ES-I3 (cell line): Measurements from ENCODE around the gene BTBD17.
A peak's percentile ranks its signal among the peaks of the same experiment; 100 is the strongest.

ENCODE experiments used
- H3K36me3 ChIP-seq: 2 replicates; pipeline ENCODE4 v1.6.1; 2013; ENCODE audit warnings: mild to moderate bottlenecking, low read length, control low read depth, moderate library complexity; ENCODE audit not compliant: insufficient read depth
- H3K4me1 ChIP-seq: 2 replicates; pipeline ENCODE4 v1.6.1; 2013; ENCODE audit warnings: mild to moderate bottlenecking, control low read depth, low read length; ENCODE audit not compliant: insufficient read depth
- H3K9ac ChIP-seq: 2 replicates; pipeline ENCODE4 v1.6.1; 2013; ENCODE audit warnings: low read depth, mild to moderate bottlenecking, low read length, moderate library complexity
- H3K9me3 ChIP-seq: 2 replicates; pipeline ENCODE4 v1.6.1; 2013; ENCODE audit warnings: mild to moderate bottlenecking, low read length, moderate library complexity; ENCODE audit not compliant: control insufficient read depth, insufficient read depth

BTBD17 gene

GRCh38 chr17:74358697-74359096 is 3.0 kb downstream of the BTBD17 start:
- H3K9me3 ChIP-seq, result no peaks in the 10 kb centered on the region
- H3K9ac ChIP-seq, result no peak overlapping the region
- H3K4me1 ChIP-seq, result peaks cover 13% of the 10 kb centered on the region; the same call in 1 of the 2 replicates
- no peaks in the 10 kb centered on the region for H3K36me3 ChIP-seq

DNA sequence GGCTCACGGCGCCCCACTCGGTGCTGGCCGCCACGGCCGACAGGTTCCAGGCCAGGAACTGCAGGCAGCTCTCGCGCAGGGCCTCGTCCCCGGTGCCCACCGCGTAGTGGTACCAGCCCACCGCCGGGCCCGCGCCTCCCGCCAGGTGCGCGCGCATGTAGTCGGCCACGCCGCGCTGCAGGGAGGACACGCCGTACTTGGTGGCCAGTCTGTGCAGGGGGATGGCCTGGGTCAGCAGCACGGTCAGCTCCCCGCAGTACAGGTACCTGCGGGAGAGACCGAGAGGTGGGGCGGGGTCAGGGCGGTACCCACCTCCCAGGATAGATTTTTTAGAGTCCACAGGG is 4.2 kb downstream of the BTBD17 start:
- H3K9ac ChIP-seq, result no peak overlapping the region
- no peaks in the 10 kb centered on the region for H3K9me3 ChIP-seq
- H3K36me3 ChIP-seq, result no peaks in the 10 kb centered on the region
- H3K4me1 ChIP-seq, result peaks cover 10% of the 10 kb centered on the region; the same call in 1 of the 2 replicates

- no peaks in the 10 kb centered on the region for H3K36me3 ChIP-seq
- peaks cover 4% of the 10 kb centered on the region; the same call in 1 of the 2 replicates for H3K4me1 ChIP-seq
- H3K9me3 ChIP-seq, result no peaks in the 10 kb centered on the region
- H3K9ac ChIP-seq, result no peak overlapping the region
These were observed 4.8 kb downstream of the BTBD17 start for GRCh38 chr17:74356646-74357465.

- no peak overlapping the region for H3K9ac ChIP-seq
- no peaks in the 10 kb centered on the region; the same call in 1 of the 2 replicates for H3K4me1 ChIP-seq
- no peaks in the 10 kb centered on the region for H3K36me3 ChIP-seq
- H3K9me3 ChIP-seq, result no peaks in the 10 kb centered on the region
These were observed 6.6 kb downstream of the BTBD17 start for GRCh38 chr17:74355065-74355464.

- Histone ChIP-seq H3K36me3 (no peaks in the 10 kb centered on the region), H3K4me1 (no peaks in the 10 kb centered on the region; the same call in 1 of the 2 replicates), H3K9ac (no peak overlapping the region), H3K9me3 (no peaks in the 10 kb centered on the region)
These were observed 7.1 kb downstream of the BTBD17 start for GRCh38 chr17:74354561-74354960.

GRCh38 chr17:74354123-74354522 is 7.5 kb downstream of the BTBD17 start:
- H3K9me3 ChIP-seq, result no peaks in the 10 kb centered on the region

DNA sequence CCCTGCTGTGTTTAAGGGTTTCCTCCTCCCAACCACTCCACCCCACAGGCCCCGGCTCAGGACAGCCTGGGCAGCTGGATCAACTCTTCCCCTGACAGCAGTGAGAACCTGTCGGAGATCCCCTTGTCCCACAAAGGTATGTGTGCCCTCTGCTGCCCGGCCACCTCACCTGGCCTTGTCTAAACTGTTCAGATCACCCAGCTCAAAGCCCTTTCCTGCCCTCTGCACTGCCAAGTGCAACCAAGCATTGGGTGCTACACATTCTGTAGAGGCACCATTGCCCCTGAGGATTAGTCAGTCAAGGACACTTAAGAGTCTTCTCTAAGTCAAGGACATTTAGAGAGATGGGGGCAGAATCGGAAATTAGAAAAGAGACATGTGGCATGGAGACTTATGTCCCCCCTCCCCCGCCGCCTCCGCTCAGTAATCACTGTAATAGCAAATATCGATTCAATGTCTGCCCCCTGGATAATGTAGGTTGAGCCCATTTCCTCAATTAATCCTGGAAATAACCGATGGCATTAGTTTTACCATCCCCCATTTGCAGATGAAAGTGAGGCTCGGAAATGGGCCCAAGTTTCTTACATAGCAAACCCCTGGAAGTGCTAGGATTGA is 8.1 kb downstream of the BTBD17 start:
- Histone ChIP-seq H3K4me1 (no peaks in the 10 kb centered on the region; the same call in 1 of the 2 replicates), H3K36me3 (no peaks in the 10 kb centered on the region), H3K9ac (no peak overlapping the region)

More at GRCh38 chr17:74354123-74354522, 7.5 kb downstream of the BTBD17 start:
- Histone ChIP-seq H3K36me3 (no peaks in the 10 kb centered on the region), H3K4me1 (no peaks in the 10 kb centered on the region; the same call in 1 of the 2 replicates), H3K9ac (no peak overlapping the region)

DNA sequence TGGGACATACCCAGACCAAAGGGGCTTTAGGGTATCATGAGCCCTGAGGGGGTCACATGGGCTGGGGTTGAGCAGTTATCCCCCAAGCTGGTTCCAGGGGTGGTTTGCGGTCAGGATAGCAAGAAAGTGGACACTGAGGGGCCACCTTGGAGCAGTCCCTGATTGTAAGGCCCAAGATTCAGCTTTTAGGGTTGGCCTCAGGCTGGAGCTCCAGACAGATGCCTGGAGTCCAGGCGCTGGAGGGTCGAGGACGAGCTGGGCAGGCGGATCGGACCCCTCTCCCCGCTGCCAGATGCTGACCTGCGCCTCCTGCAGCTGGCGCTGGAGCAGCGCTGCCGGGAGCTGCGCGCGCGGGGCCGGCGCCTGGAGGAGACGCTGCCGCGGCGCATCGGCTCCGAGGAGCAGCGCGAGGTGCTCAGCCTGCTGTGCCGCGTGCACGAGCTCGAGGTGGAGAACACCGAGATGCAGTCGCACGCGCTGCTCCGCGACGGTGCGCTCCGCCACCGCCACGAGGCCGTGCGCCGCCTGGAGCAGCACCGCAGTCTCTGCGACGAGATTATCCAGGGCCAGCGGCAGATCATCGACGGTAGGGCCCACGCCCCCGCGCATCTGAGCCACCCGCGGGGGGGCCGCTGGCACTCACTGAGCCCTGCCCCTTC is 10.0 kb downstream of the BTBD17 start:
- Histone ChIP-seq H3K9ac (peak overlapping the region; percentile 21; the same call in 1 of the 2 replicates), H3K9me3 (no peaks in the 10 kb centered on the region), H3K4me1 (no peaks in the 10 kb centered on the region; the same call in 1 of the 2 replicates), H3K36me3 (no peaks in the 10 kb centered on the region)

More for the DNA sequence above, 8.1 kb downstream of the BTBD17 start:
- no peaks in the 10 kb centered on the region for H3K9me3 ChIP-seq

GRCh38 chr17:74350486-74350885 is 11.2 kb downstream of the BTBD17 start:
- H3K4me1 ChIP-seq, result no peaks in the 10 kb centered on the region; the same call in 1 of the 2 replicates
- H3K9me3 ChIP-seq, result no peaks in the 10 kb centered on the region
- no peak overlapping the region for H3K9ac ChIP-seq
- no peaks in the 10 kb centered on the region for H3K36me3 ChIP-seq

DNA sequence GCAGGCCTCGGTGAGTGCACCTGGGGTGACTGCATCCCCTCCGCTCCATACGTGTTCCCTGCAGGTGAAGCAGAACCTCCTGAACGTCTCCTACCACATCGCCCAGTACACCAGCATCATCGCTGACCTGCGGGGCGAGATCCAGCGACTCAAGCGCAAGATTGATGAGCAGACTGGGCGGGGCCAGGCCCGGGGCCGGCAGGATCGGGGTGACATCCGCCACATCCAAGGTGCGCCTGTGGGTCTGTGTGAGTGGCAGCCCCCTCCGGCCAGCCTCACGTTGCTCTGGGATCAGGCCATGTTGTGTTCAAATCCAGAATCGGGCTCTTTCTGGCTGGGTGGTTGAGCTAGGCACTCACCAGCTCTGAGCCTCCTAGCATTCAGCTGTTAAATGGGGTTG is 12.5 kb downstream of the BTBD17 start:
- no peaks in the 10 kb centered on the region for H3K36me3 ChIP-seq
- no peaks in the 10 kb centered on the region; the same call in 1 of the 2 replicates for H3K4me1 ChIP-seq
- H3K9me3 ChIP-seq, result no peaks in the 10 kb centered on the region
- no peak overlapping the region for H3K9ac ChIP-seq

GRCh38 chr17:74347646-74348045 is 14.0 kb downstream of the BTBD17 start:
- Histone ChIP-seq H3K9ac (no peak overlapping the region), H3K9me3 (no peaks in the 10 kb centered on the region), H3K4me1 (no peaks in the 10 kb centered on the region; the same call in 1 of the 2 replicates), H3K36me3 (no peaks in the 10 kb centered on the region)

DNA sequence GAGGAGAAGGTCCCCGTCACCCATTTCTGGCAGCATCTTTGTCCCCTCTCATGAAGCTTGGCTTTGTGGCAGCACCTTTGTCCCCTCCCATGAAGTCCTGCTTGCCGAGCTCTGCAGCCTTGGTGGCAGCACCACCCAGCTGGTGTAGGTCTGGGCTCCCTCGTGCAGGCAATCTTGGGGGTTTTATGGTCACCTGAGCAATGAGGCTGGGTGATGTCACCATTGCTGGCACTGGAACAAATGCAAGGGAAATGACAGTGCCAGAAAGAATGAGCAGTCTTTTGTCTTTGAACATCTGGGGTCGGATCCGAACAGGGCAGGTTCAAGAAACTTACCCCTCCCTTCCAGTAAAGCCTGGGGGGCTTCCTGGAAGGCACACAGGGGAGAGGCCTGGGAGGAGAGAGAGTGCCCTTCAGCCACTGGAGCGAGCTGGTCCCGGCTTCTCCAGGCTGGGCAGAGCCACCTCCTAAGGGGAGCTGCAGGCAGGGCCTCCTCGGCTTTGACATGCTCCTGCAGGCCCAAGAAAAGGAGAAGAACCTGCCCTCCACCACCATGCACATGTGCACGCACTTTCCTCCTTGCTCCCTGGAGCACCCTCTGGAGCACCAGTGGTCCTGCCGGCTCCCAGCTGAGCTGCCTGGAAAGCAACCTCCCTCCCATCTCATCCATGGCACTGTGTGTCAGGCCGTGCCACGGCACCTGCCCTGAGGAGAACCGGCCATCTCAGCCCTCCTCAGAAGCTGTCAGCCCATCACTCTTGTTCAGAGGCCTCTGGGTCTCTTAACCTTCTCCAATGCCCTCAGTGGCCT is 16.0 kb downstream of the BTBD17 start:
- no peak overlapping the region for H3K9ac ChIP-seq
- peaks cover 2% of the 10 kb centered on the region; the same call in 1 of the 2 replicates for H3K4me1 ChIP-seq
- no peaks in the 10 kb centered on the region for H3K36me3 ChIP-seq
- H3K9me3 ChIP-seq, result no peaks in the 10 kb centered on the region

DNA sequence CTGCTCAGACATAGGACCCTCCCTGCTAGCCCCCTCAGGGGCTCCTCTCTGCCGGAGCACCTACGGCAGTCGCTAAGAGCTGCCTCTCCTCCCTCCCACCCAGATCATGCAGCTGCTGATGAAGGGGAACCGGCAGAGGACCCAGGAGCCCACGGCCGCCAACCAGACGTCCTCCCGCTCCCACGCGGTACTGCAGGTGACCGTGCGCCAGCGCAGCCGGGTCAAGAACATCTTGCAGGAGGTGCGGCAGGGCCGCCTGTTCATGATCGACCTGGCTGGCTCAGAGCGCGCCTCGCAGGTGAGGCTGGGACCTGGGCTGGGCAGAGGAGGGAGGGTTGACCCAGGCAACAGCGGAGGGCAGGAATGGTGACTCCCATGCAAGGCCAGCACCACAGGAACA is 17.0 kb downstream of the BTBD17 start:
- H3K4me1 ChIP-seq, result peaks cover 6% of the 10 kb centered on the region; the same call in 1 of the 2 replicates
- H3K36me3 ChIP-seq, result no peaks in the 10 kb centered on the region
- H3K9me3 ChIP-seq, result no peaks in the 10 kb centered on the region
- no peak overlapping the region for H3K9ac ChIP-seq
